GM12865 (cell line): ENCODE measurements around the gene PDZD2.
A peak's percentile ranks its signal among the peaks of the same experiment; 100 is the strongest.

Experiments used
- DNase-seq: peaks from one replicate; pipeline ENCODE4 v3.0.0; 2010; ENCODE audit warnings: low read depth
- H3K4me3 ChIP-seq: 2 replicates; pipeline ENCODE4 v1.5.1; 2011; ENCODE audit warnings: mild to moderate bottlenecking, low read depth, low read length, control low read depth
- CTCF ChIP-seq: IDR thresholded peaks from 2 replicates; pipeline ENCODE4 v1.5.1; 2011; ENCODE audit warnings: low read length, control low read depth, low read depth, inconsistent platforms; ENCODE audit not compliant: insufficient read depth; ENCODE audit errors: missing control alignments

PDZD2 gene

DNA sequence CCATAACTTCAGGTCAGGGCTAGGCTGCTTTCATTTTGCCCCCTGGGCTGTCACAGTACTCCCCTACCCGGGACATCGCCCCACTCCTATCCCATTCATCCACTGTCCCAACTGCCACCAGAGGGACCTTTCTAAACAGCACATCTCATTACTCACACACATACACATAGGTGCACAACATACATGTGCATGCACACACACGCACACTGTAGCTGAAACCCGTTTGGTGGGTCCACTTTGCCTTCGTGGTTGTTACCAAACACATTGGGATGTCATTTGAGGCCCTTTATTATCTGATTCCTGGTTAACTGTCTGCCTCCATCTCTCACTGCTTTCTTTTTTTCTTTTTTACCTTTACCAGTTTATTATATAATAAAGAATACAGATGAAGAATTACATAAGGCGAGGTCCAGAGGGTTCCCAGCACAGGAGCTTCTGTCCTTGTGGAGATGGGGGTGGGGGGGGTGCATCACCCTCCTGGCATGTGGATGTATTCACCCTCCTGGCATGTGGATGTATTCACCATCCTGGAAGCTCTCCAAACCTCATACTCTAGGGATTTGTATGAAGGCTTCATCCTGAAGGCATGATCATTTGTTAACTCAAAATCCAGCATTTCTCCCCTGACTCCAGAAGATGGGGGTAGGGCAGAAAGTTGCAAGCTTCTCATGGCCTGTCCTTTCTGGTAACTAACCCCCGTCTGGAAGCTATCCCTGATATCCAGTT is 349.2 kb downstream of the PDZD2 start:
- no peak for DNase-seq
- H3K4me3 ChIP-seq, result no peak overlapping the region
- no peak for TF ChIP-seq CTCF

- H3K4me3 ChIP-seq, result no peak overlapping the region
- no peak for TF ChIP-seq CTCF
- DNase-seq, result no peak
Observed at GRCh38 chr5:31990081-31990650, 351.2 kb downstream of the PDZD2 start.

GRCh38 chr5:31990701-31991110 is 351.8 kb downstream of the PDZD2 start:
- no peak for DNase-seq
- H3K4me3 ChIP-seq, result no peak overlapping the region
- TF ChIP-seq CTCF, result no peak

GRCh38 chr5:31992377-31992776 is 353.4 kb downstream of the PDZD2 start:
- no peak overlapping the region for H3K4me3 ChIP-seq
- DNase-seq, result no peak
- TF ChIP-seq CTCF, result no peak

DNA sequence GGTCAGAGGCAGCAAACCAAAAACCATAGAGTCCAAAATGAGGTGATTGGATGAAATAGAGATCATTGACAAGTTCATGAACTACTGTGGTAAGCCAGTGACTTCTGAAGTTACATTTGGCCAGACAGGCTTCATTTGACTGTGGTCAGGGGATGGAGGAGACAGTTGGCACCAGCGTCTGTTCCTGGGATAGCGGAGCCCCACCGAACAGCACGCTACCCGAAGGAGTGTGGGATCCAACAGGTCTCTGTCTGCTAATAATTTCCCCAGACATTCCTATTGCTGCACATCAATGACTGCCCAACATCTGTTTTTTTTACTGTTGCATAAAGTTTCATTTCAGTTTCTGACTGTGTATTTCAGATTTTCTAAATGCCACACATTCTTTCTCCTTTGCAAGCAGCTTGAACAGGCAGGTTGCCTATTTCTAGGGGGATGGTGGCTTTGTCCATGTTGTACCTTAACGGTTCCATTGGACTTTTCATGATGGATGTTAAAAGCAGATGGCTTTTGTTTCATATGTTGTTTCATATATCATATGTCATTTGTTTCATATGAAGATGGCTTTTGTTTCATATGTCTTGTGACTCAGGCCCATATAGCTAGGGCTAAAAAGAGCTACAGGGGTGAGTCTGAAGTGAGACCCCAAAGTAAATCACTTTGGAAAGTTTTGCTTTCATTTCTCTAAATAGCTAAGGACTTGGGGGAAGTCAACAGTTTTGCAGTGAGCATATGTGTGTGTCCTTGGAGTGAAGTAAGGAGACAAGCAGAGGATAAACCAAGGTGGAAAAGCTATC is 354.4 kb downstream of the PDZD2 start:
- peak; percentile 32 for DNase-seq
- no peak for TF ChIP-seq CTCF
- H3K4me3 ChIP-seq, result no peak overlapping the region

DNA sequence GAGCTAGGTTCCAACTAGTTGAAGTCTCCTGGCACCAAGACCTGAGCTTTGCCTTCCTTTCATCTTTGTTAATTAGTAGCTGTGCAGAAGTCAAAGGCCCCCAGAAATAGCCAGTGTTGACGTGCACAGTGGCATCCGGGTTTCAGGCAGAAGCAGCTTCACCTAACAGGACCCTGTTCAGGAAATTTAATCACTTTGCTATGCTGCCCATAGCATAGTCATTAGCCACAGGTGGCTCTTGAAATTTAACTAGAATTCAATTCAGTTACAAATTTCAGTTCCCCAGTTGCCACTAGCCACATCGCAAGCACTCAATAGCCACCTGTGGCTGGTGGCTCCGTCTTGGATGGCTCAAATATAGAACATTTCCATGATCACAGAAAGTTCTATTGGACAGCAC is 356.1 kb downstream of the PDZD2 start:
- H3K4me3 ChIP-seq, result no peak overlapping the region
- no peak for TF ChIP-seq CTCF
- peak; percentile 35 for DNase-seq
